HepG2 (cell line): ENCODE data around the gene AARS2. TPM values are rescaled to one million over a fixed set of nuclear protein-coding genes. Genes with fewer than 3 reads are reported as not detected.

Source experiments
- ATAC-seq: fragments of 200-7000 bp; cut with Tn5 transposase; 3 replicates; pipeline ENCODE4 v1.9.1; 2020; ENCODE audit warnings: mild to moderate bottlenecking, moderate library complexity
- BruUV-seq: library from RNA; stranded (reverse); fragments of 400-500 nt; replicated peaks from 2 replicates; lab custom pipeline; 2021; lab: Mats Ljungman, UMichigan
- CTCF ChIA-PET: fragments of 300-600 bp; formaldehyde crosslinking; extraction: SDS; loops from one replicate; lab custom pipeline; 2021; ENCODE audit warnings: low total read pairs, inconsistent platforms, low intra/inter-chr PET ratio; lab: Yijun Ruan, JAX
- POLR2A ChIA-PET: fragments of 350-600 bp; sonication (Branson Sonifier 250); formaldehyde crosslinking; loops from one replicate; lab custom pipeline; 2020; ENCODE audit warnings: antibody characterized with exemption, inconsistent platforms; lab: Yijun Ruan, JAX
- DNase-seq: peaks from one replicate; pipeline ENCODE4 v3.0.0-alpha.2; 2015; ENCODE audit warnings: low spot score
- FAIRE-seq: peaks from 3 replicates; lab custom pipeline; 2011; peaks lifted over from hg19 to GRCh38; lab: Jason Lieb, UNC
- H2AFZ ChIP-seq: one replicate; pipeline ENCODE4 v1.6.1; 2011; ENCODE audit warnings: low read length, inconsistent platforms
- H3K27ac ChIP-seq: fragments of 300-600 bp; 3 replicates; pipeline ENCODE4 v1.8.0; 2011; ENCODE audit warnings: mixed run types, mild to moderate bottlenecking, mixed read lengths, low read length, inconsistent platforms; ENCODE audit not compliant: insufficient read depth; ENCODE audit errors: extremely low read length
- H3K27me3 ChIP-seq, 2 experiments: fragments of 200-600 bp in 1 of 2; 2 replicates in 1 of 2; 3 replicates in 1 of 2; pipeline versions ENCODE4 v1.6.0 to v1.8.0; 2011; ENCODE audit warnings: low read length in 2 of 2, mild to moderate bottlenecking in 2 of 2, moderate library complexity in 2 of 2, inconsistent platforms in 1 of 2; ENCODE audit not compliant: insufficient read depth in 2 of 2, control insufficient read depth in 1 of 2
- H3K36me3 ChIP-seq, 2 experiments: fragments of 200-600 bp in 1 of 2; replicated peaks in 1 of 2; 2 replicates in 1 of 2; 3 replicates in 1 of 2; pipeline versions ENCODE4 v1.5.1 to v1.8.0; 2011; ENCODE audit warnings: low read length in 2 of 2, inconsistent platforms in 1 of 2; ENCODE audit not compliant: insufficient read depth in 2 of 2, control insufficient read depth in 1 of 2
- H3K4me1 ChIP-seq: 2 replicates; pipeline ENCODE4 v1.5.1; 2012; ENCODE audit warnings: low read length, inconsistent platforms; ENCODE audit not compliant: insufficient read depth
- H3K4me2 ChIP-seq: 2 replicates; pipeline ENCODE4 v1.6.0; 2011; ENCODE audit warnings: low read depth, low read length, inconsistent platforms
- H3K4me3 ChIP-seq, 3 experiments: fragments of 200-600 bp in 1 of 3; sonication (generic), shearing (Covaris generic) in 1 of 3; replicated peaks in 1 of 3; 2 replicates each; pipeline ENCODE4 v1.5.1; 2011 to 2016; ENCODE audit warnings: low read length in 3 of 3, inconsistent platforms in 2 of 3, low read depth in 2 of 3, mild to moderate bottlenecking in 2 of 3, control low read depth in 1 of 3, mixed read lengths in 1 of 3; ENCODE audit not compliant: insufficient read depth in 1 of 3
- H3K79me2 ChIP-seq: one replicate; pipeline ENCODE4 v1.6.1; 2011; ENCODE audit warnings: low read length, inconsistent platforms; ENCODE audit not compliant: insufficient read depth
- H3K9ac ChIP-seq: 2 replicates; pipeline ENCODE4 v1.6.0; 2011; ENCODE audit warnings: mild to moderate bottlenecking, low read depth, low read length, inconsistent platforms; ENCODE audit not compliant: insufficient read depth
- H3K9me3 ChIP-seq: 2 replicates; pipeline ENCODE4 v1.5.1; 2012; ENCODE audit warnings: mild to moderate bottlenecking, low read length
- H4K20me1 ChIP-seq: 2 replicates; pipeline ENCODE4 v1.6.0; 2011; ENCODE audit warnings: inconsistent platforms, mild to moderate bottlenecking, low read length, moderate library complexity; ENCODE audit not compliant: insufficient read depth
- KDM5B ChIP-seq: sonication (generic); formaldehyde crosslinking; IDR thresholded peaks from 2 replicates; pipeline ENCODE4 v1.4.0; 2020; ENCODE audit warnings: missing genetic modification reagents, mild to moderate bottlenecking, borderline replicate concordance
- PRMT3 ChIP-seq: sonication (generic); formaldehyde crosslinking; IDR thresholded peaks from 2 replicates; pipeline ENCODE4 v1.8.1; 2022; ENCODE audit warnings: low read depth, mild to moderate bottlenecking, moderate library complexity, missing genetic modification reagents, borderline replicate concordance
- SNAI1 ChIP-seq: sonication (generic); formaldehyde crosslinking; IDR thresholded peaks from 2 replicates; pipeline ENCODE4 v1.5.0; 2020; ENCODE audit warnings: mild to moderate bottlenecking, missing genetic modification reagents, borderline replicate concordance
- STAT5B ChIP-seq: sonication (generic); formaldehyde crosslinking; IDR thresholded peaks from 2 replicates; pipeline ENCODE4 v1.4.0; 2020; ENCODE audit warnings: missing genetic modification reagents
- XBP1 ChIP-seq: sonication (generic); formaldehyde crosslinking; IDR thresholded peaks from 2 replicates; pipeline ENCODE4 v1.5.0; 2020; ENCODE audit warnings: missing genetic modification reagents
- ZNF557 ChIP-seq: sonication (generic); formaldehyde crosslinking; IDR thresholded peaks from 2 replicates; pipeline ENCODE4 v1.4.0; 2020; ENCODE audit warnings: missing genetic modification reagents
- ZNF670 ChIP-seq: sonication (generic); formaldehyde crosslinking; IDR thresholded peaks from 2 replicates; pipeline ENCODE4 v1.8.0; 2022; ENCODE audit warnings: mild to moderate bottlenecking, missing genetic modification reagents, borderline replicate concordance
- WGBS: methylation state at CpG from one replicate; pipeline ENCODE4 v1.1.6; 2017; ENCODE audit warnings: low lambda C conversion rate; 5-methylcytosine and 5-hydroxymethylcytosine counted together
- in situ Hi-C: cut with HindIII; loops from 2 replicates; pipeline ENCODE4 v1.10.0; 2017; ENCODE audit warnings: low pct_unique_long_range_greater_than_20kb; ENCODE audit not compliant: extremely low pct_ligation_motif_present
- intact Hi-C: fragments of 100-400 bp; cut with micrococcal nuclease; formaldehyde crosslinking; loops from one replicate; pipeline ENCODE4 v1.10.0; 2022; ENCODE audit not compliant: unreplicated experiment
- polyA plus RNA-seq, 8 experiments: library from polyadenylated mRNA; depleted of rRNA in 3 of 8; stranded (reverse) in 7 of 8; unstranded in 1 of 8; fragments of >200 nt; fragmentation: Illumina TruSeq in 4 of 8; extraction: Trizol in 4 of 8; gene quantifications; 2 replicates each; pipeline versions ENCODE4 v1.2.1 to v1.2.3, GENCODE V29; 2011 to 2016; ENCODE audit warnings: low read depth in 4 of 8, missing spikeins in 1 of 8, mixed read lengths in 1 of 8; ENCODE audit not compliant: insufficient read depth in 1 of 8
- total RNA-seq, 5 experiments: library from RNA; depleted of rRNA; stranded (reverse); fragments of >200 nt; fragmentation: Illumina TruSeq; extraction: Trizol; gene quantifications; 2 replicates each; pipeline ENCODE4 v1.2.3, GENCODE V29; 2016; ENCODE audit warnings: low read depth in 1 of 5
- TF ChIP-seq, protein P1 (sequence below): IDR thresholded peaks from 2 replicates; pipeline ENCODE4 v1.6.1; 2016; ENCODE audit warnings: missing biosample characterization, missing genetic modification reagents, low read depth
- TF ChIP-seq, protein P2 (sequence below): sonication (generic); formaldehyde crosslinking; IDR thresholded peaks from 2 replicates; pipeline ENCODE4 v1.4.0; 2020; ENCODE audit warnings: mild to moderate bottlenecking, missing genetic modification reagents

The AARS2 gene
- total and polyA plus RNA-seq, 2 of the 13 experiments (the other 11 are each of a cell fraction or from before 2014, with no cell fraction given) = 7.5 to 24.1 TPM

DNA sequence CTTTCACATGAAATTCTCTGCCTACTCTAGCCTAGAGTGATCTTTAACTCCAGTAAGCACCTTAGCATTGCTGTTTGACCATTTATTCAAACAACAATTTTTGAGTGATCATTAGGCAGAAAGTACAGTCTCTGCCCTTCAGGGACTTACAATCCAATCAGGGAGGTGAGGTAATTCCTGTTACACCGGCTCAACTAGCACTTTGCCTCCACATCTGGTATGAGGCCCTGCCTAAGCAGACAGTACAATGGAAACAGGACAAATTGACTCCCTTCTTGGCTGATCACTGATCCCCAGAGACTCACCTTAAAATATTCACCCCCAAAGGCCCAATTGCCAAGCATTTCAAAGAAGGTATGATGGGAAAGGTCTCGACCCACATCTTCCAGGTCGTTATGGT lies 1.4 kb downstream of the AARS2 start:
- Histone ChIP-seq H3K27ac (no peak overlapping the region), H3K4me3 (peak overlapping the region in 2 of 3 experiments; percentile 96 to 97; a peak in 2 of 6 replicates), H2AFZ (no peak overlapping the region), H3K9me3 (no peaks in the 10 kb centered on the region), H4K20me1 (no peaks in the 10 kb centered on the region), H3K36me3 (peaks cover 24 to 46% of the 10 kb centered on the region in 2 experiments), H3K27me3 (peaks cover 0 to 13% of the 10 kb centered on the region in 2 experiments; a peak in 2 of 5 replicates)
- BruUV-seq = no TSS peak
- POLR2A ChIA-PET = interaction anchor here (1.4 kb wide), 1 partner anchor 13 kb away, joined by 5 read pairs; no protein-coding TSS in a partner anchor
- CTCF ChIA-PET = no interaction called here
- no peak for DNase-seq
- TF ChIP-seq KDM5B (no peak), XBP1 (CRISPR knock-in tag) (no peak), PRMT3 (CRISPR knock-in tag) (no peak), STAT5B (CRISPR knock-in tag) (no peak), ZNF557 (CRISPR knock-in tag) (no peak), ZNF670 (CRISPR knock-in tag) (no peak), SNAI1 (no peak)
- TF ChIP-seq, protein P1, sequence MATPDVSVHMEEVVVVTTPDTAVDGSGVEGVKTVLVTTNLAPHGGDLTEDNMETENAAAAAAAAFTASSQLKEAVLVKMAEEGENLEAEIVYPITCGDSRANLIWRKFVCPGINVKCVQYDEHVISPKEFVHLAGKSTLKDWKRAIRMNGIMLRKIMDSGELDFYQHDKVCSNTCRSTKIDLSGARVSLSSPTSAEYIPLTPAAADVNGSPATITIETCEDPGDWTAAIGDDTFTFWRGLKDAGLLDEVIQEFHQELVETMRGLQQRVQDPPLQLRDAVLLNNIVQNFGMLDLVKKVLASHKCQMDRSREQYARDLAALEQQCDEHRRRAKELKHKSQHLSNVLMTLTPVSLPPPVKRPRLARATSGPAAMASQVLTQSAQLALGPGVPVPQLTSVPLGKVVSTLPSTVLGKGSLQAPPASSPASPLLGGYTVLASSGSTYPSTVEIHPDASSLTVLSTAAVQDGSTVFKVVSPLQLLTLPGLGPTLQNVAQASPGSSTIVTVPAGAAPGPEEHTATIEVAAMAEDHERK = no peak
- TF ChIP-seq, protein P2, sequence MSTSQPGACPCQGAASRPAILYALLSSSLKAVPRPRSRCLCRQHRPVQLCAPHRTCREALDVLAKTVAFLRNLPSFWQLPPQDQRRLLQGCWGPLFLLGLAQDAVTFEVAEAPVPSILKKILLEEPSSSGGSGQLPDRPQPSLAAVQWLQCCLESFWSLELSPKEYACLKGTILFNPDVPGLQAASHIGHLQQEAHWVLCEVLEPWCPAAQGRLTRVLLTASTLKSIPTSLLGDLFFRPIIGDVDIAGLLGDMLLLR (CRISPR knock-in tag) = no peak
- TF ChIP-seq, all 625 proteins: peak for 0
- H3K4me1 ChIP-seq = peaks cover 13% of the 10 kb centered on the region
- in situ Hi-C loops = loop anchor here (5.0 kb wide), 1 partner anchor 44 kb away; the partner anchor contains the start of gene NFKBIE
- FAIRE-seq (no peak), ATAC-seq (no peak)
- 93% methylated on average over 3 of the region's 3 CpGs for WGBS
- intact Hi-C loops = loop anchor here (1.0 kb wide), 1 partner anchor 18 kb away; no protein-coding TSS in a partner anchor
- H3K79me2 ChIP-seq = peaks cover 15% of the 10 kb centered on the region
- peak overlapping the region; percentile 93 for H3K4me2 ChIP-seq
- peak overlapping the region; percentile 88; the same call in 1 of the 2 replicates for H3K9ac ChIP-seq
